Vagina (tissue), 2 donors: ENCODE data around the gene TCEAL7.

Source experiments
- CTCF ChIP-seq, 3 experiments: fragments of 450-650 bp in 2 of 3; fragments of 200-600 bp in 1 of 3; sonication (generic) in 1 of 3; IDR thresholded peaks; one replicate each; pipeline ENCODE4 v1.5.1; 2017 to 2019; ENCODE audit warnings: antibody characterized with exemption in 3 of 3, mild to moderate bottlenecking in 2 of 3, moderate library complexity in 2 of 3
- POLR2A ChIP-seq, 2 donors: fragments of 450-650 bp; IDR thresholded peaks; one replicate each; pipeline ENCODE4 v1.6.1; 2017; ENCODE audit warnings: antibody characterized with exemption in 2 of 2, mild to moderate bottlenecking in 2 of 2, moderate library complexity in 2 of 2
- POLR2AphosphoS5 ChIP-seq, 2 donors: sonication (generic); formaldehyde crosslinking; IDR thresholded peaks; one replicate each; pipeline ENCODE4 v1.9.0; 2017; ENCODE audit warnings: antibody characterized with exemption in 2 of 2, mild to moderate bottlenecking in 2 of 2, low read depth in 1 of 2; ENCODE audit not compliant: insufficient read depth in 1 of 2

- TF ChIP-seq CTCF (IDR thresholded peaks at IDR 0.05) (no peak), POLR2A (IDR thresholded peaks at IDR 0.05) (no peak), POLR2AphosphoS5 (IDR thresholded peaks at IDR 0.05; ENCODE audit: insufficient read depth in 1 of 2, low read depth in 1 of 2) (no peak)
Measured at GRCh38 chrX:103304705-103305104, 25.3 kb upstream of the TCEAL7 start.
